Testis (tissue), 2 donors: ENCODE data around the gene SRPK1.

Source experiments
- POLR2A ChIP-seq: fragments of 450-650 bp; IDR thresholded peaks from one replicate; pipeline ENCODE4 v1.6.1; 2017; ENCODE audit warnings: antibody characterized with exemption, mild to moderate bottlenecking, moderate library complexity
- TF ChIP-seq, protein P1 (sequence below), 3 experiments: fragments of 450-650 bp in 2 of 3; fragments of 200-600 bp in 1 of 3; sonication (generic) in 1 of 3; IDR thresholded peaks; one replicate each; pipeline ENCODE4 v1.5.1; 2016 to 2019; ENCODE audit warnings: antibody characterized with exemption in 3 of 3, mild to moderate bottlenecking in 2 of 3, moderate library complexity in 1 of 3

DNA sequence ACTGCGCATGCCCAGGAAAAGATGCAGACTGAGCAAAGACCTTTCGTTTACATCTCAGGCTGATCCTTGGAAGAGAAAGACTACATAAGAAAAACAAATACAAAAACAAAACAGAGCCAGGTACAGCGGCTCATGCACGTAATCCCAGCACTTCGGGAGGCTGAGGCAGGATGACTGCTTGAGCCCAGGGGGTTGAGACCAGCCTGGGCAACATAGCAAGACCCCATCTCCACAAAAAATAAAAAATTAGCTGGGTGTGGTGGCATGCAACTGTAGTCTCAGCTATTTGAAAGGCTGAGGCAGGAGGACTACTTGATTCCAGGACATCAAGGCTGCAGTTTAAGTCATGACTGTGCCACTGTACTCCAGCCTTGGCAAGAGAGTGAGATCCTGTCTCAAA lies 41.7 kb downstream of the SRPK1 start:
- TF ChIP-seq, protein P1, sequence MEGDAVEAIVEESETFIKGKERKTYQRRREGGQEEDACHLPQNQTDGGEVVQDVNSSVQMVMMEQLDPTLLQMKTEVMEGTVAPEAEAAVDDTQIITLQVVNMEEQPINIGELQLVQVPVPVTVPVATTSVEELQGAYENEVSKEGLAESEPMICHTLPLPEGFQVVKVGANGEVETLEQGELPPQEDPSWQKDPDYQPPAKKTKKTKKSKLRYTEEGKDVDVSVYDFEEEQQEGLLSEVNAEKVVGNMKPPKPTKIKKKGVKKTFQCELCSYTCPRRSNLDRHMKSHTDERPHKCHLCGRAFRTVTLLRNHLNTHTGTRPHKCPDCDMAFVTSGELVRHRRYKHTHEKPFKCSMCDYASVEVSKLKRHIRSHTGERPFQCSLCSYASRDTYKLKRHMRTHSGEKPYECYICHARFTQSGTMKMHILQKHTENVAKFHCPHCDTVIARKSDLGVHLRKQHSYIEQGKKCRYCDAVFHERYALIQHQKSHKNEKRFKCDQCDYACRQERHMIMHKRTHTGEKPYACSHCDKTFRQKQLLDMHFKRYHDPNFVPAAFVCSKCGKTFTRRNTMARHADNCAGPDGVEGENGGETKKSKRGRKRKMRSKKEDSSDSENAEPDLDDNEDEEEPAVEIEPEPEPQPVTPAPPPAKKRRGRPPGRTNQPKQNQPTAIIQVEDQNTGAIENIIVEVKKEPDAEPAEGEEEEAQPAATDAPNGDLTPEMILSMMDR (IDR thresholded peaks at IDR 0.05): no peak
- no peak for TF ChIP-seq POLR2A
